SK-N-SH (cell line): ENCODE results near the gene PSMB1.
"Not testable (repeated sequence)": the region's sequence is repeated elsewhere in the genome, so short reads cannot be mapped to it uniquely, and the experiment has no call there.

Experiments
- CTCF ChIP-seq: fragments of 200-600 bp; sonication (generic); IDR thresholded peaks from 2 replicates; pipeline ENCODE4 v1.6.1; 2017; ENCODE audit warnings: antibody characterized with exemption, mild to moderate bottlenecking, moderate library complexity
- FOXJ3 ChIP-seq: sonication (generic); formaldehyde crosslinking; IDR thresholded peaks from 2 replicates; pipeline ENCODE4 v1.5.1; 2020; ENCODE audit warnings: mild to moderate bottlenecking, missing genetic modification reagents
- MAX ChIP-seq: IDR thresholded peaks from 2 replicates; pipeline ENCODE4 v1.4.0; 2012; ENCODE audit warnings: low read depth
- POLR2AphosphoS5 ChIP-seq: IDR thresholded peaks from 2 replicates; pipeline ENCODE4 v1.6.1; 2012; ENCODE audit warnings: low read depth, low read length
- RCOR1 ChIP-seq: fragments of 150-350 bp; IDR thresholded peaks from 2 replicates; pipeline ENCODE4 v1.6.1; 2017; ENCODE audit warnings: antibody characterized with exemption, low read length
- REST ChIP-seq: IDR thresholded peaks from 2 replicates; pipeline ENCODE4 v1.6.1; 2012; ENCODE audit warnings: mild to moderate bottlenecking, low read depth, low read length, moderate library complexity
- RXRA ChIP-seq: IDR thresholded peaks from 2 replicates; pipeline ENCODE4 v1.4.0; 2012; ENCODE audit warnings: low read depth, mild to moderate bottlenecking, borderline replicate concordance
- SIN3A ChIP-seq: IDR thresholded peaks from 2 replicates; pipeline ENCODE4 v1.6.1; 2012; ENCODE audit warnings: low read depth, mild to moderate bottlenecking, low read length, moderate library complexity, borderline replicate concordance
- TAF1 ChIP-seq: IDR thresholded peaks from 2 replicates; pipeline ENCODE4 v1.6.1; 2012; ENCODE audit warnings: low read depth, mild to moderate bottlenecking, low read length, moderate library complexity, borderline replicate concordance
- USF2 ChIP-seq: fragments of 150-350 bp; IDR thresholded peaks from 2 replicates; pipeline ENCODE4 v1.6.1; 2017; ENCODE audit warnings: antibody characterized with exemption, low read length, low read depth, borderline replicate concordance
- YY1 ChIP-seq: IDR thresholded peaks from 2 replicates; pipeline ENCODE4 v1.4.0; 2012; ENCODE audit warnings: low read depth, mild to moderate bottlenecking

GRCh38 chr6:170508275-170508674, 44.8 kb downstream of the PSMB1 start:
- not testable (repeated sequence) for TF ChIP-seq RXRA, CTCF, REST, FOXJ3, YY1, USF2, RCOR1, SIN3A, TAF1, MAX, POLR2AphosphoS5
